Measurements from ENCODE around the gene IQGAP3.
"Not testable (repeated sequence)": the region's sequence is repeated elsewhere in the genome, so short reads cannot be mapped to it uniquely, and the experiment has no call there.

The IQGAP3 gene

DNA sequence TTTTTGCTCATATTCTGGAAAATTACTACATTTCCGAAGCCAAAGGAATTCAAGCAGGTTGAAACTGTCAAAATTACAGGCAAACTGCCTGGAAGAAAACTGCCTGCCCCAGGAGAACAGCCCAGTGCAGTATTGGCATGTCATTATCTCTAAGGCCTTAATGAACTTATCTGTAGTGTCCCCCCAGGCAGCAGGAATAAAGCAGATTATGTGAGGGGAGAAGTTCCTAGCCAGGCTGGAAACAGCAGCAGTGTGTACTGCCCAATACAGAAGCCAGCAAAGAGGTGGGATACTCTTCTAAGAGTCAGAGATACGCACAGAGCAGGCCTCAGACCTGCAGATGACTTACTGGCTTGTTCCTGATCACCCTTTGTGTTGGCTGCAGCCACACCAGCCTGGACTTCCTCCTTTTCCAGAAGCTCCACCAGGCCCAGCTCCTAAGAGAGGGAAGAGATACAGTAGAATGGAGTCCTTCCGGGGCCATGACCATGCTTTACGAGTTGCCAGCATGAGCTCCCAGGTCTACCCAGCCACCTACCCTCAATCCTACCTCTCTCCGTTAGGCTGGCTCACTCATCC lies 11.7 kb downstream of the IQGAP3 start:
- no peak for DNase-seq

DNA sequence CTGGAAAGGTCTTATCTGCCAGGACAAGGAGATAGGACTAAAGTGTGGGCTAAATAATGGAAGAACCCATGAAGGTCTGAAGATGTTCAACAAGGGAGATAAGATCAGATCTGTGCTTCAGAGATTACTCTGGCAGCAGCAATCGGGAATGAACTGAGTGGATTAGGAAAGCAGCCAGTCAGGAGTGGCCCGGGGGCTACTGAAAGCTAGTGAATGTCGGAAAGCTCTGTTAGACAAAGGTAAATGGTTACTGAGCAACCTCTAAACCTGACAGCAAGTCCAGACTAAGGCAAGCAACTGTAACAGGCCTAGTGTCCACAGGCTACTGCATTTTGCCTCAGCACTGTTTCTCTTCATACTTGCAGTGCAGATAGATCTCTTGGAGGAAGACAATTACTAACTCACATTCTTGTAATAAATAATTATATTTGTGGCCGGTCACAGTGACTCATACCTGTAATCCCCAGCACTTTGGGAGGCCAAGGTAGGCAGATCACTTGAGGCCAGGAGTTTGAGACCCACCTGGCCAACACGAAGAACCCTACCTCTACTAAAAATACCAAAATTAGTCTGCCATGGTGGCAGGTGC lies 12.5 kb downstream of the IQGAP3 start:
- no peak for DNase-seq

DNA sequence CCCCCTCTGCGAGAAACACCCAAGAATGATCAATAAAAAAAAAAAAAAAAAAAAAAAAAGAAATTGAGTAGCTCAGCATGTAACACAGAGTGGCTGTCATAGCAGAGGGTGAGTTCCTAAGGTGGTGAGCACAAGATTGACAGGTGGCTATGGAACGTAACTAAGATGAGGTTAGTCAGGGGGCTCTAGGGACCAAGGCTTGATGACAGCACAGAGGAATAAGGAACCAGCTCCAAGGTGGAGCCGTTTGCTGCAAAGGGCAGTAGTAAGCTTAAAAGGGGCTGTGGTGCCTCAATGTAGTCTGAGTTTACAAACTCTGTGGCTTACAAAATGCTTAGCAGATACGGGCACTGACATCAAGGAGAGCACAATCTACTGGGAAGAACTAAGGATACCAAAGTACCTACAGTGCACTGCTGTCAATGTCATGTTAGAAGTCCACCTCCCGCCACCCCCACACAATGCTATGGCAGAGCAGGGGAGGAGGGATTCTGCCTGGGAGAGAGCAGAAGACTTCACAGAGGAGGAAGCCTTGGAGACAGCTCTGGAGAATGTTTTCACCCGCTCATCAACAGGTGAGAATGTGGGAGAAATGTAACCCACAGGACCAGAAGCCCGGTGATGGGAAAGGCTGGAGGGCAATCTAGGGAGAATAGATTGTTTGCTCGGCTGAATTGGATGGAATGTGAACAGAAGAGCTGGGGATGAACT lies 13.1 kb downstream of the IQGAP3 start:
- DNase-seq = no peak

DNA sequence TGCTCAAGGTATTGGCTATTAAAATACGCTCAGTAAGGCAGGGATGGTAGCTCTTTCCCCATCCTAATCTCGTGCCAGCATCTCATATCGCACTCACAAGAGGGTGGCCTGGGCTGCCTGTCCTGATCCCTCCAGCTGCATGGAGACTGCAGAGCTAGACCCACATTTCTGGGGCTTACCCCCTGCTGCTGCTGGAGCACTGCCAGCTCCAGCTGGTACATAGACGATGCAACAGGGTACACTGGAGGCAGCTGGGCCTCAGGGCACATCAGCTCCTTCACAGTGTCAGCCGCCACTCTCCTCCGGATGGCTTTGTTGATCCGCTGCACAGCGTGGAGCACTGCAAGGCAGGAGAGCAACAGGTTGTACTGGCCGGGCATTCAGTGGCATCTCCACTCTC lies 16.0 kb downstream of the IQGAP3 start:
- DNase-seq = no peak

DNA sequence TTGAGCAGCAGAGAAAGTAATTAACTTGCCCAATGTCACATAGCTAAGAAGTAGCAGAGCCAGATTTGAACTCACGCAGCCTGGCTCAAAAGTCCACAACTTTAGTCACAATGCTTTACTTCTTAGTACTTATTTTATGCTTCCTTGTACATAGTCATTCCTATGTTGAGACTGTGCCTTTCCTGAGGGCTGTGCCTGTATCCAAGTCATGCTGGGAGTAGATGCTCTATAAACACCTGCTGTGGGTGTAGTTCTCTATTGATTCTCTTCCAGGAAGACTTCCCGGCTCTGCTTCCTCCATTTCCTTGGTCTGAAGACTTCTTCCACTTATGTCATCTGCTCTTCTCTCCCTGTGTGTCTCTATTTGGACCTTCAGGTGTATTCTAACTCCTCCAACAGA lies 16.6 kb downstream of the IQGAP3 start:
- no peak for DNase-seq

DNA sequence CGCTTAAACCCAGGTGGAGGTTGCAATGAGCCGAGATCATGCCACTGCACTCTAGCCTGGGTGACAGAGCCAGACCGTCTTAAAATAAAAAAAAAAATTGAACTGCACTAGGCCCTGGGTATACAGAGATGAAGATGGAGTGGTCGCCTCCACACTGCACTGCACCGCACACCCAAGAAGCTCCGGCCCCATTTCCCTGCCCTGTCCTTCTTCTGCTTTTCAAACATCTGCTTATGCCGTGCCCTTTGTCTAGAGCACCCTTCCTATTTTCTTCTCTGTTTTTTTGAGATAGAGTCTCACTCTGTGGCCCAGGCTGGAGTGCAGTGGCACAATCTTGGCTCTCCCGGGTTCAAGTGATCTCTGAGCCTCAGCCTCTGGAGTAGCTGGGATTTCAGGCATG lies 17.4 kb downstream of the IQGAP3 start:
- DNase-seq = no peak

DNA sequence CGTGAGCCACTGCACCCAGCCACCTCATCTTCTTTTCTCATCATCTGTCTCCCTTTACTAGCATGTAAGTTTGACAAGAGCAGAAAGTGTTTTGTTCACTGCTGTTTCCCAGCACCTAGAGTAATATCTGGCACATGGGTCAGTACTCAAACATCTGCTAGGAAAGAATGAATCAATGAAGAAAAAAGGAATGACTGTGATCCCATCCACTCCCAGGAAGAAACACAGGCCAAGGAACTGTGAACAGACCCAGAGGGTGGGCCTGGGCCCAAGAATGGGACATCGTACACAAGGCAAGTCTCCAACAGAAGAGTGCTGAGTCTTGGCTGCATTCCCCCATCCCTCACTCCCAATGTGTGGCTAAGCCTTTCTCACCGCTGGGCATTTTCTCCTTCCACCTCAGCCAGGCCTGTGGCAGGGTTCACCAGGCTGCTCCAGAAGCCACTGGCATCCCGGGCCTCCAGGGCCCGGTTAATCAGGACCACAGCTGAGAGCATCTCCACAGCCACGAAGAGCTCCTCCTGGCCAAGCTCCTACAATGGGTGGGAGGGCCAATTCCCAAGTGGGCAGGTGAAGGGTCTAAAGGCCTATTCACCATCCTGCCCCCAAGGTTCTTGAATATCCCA lies 18.4 kb downstream of the IQGAP3 start:
- DNase-seq = no peak

DNA sequence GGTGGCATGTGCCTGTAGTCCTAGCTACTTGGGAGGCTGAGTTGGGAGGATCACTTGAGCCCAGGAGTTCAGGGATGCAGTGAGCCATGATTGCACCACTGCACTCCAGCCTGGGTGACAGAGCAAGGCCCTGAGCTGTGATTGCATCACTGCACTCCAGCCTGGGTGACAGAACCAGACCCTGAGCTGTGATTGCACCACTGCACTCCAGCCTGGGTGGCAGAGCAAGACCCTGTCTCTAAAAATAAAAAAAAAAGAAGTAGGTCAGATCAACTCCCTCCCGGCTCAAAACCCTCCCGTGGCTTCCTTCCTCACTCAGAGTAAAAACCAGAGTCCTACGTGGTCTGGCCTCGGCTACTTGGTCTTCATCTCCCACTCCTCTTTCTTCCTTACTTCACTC lies 19.4 kb downstream of the IQGAP3 start:
- DNase-seq = not testable (repeated sequence)

DNA sequence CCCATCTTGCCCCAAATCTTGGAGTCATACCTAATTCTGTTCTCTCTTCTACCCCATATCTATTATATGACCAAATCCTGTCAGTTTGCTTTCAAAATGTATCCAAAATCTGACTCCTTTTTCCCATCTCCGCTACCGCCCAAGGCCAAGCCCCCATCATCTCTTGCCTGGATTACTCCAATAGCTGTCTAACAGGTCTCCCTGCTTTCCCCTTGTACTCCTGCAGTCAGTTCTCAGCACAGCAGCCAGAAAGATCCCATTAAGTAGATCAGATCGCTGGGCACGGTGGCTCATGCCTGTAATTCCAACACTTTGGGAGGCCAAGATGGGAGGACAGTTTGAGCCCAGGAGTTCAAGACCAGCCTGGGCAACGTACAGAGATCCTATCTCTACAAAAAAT lies 19.8 kb downstream of the IQGAP3 start:
- DNase-seq = no peak

DNA sequence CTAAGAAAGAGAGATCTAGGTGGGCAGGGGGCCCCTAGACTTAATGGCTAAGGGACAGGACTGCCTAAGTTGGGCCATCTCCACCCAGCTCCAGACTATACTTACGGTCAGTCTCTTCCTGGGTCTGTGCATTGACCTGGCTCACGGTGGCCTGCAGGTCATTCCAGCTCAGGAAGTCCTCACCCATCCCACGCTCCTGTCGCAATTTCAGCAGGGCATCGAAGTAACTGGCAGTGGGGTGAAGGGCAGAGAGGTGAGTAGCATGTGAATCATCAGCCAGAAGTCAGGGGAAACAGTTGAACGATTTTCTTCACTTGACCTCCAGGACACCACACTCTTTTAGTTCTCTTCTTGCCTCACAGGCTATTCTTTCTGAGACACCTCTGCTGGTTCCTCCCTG lies 20.5 kb downstream of the IQGAP3 start:
- DNase-seq = no peak

DNA sequence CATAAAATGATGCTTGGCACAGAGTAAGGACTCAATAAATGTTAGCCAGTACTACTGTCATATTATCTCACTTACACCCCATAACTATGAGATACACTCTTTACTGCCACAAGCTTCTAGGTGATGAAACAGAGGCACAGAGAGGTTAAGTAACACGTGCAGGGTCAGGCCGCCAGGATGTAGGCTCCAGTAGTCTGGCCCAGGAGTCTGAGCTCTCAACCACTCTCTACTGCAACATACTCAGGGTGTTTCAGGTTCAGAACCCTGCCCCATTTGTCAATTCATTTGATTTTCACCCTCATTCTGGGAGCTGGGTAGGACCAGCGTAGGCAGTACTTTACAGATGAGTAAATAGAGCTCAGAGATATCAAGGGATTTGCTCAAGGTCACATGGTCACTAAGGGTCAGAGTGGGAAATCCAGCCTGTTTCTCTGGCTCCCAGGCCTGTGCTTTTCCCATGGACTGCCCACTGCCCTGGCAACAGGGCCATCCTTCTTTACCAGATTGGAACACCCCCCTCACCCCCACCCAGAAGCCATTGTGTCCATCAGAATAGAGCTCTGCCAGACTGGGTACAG lies 21.2 kb downstream of the IQGAP3 start:
- no peak for DNase-seq

DNA sequence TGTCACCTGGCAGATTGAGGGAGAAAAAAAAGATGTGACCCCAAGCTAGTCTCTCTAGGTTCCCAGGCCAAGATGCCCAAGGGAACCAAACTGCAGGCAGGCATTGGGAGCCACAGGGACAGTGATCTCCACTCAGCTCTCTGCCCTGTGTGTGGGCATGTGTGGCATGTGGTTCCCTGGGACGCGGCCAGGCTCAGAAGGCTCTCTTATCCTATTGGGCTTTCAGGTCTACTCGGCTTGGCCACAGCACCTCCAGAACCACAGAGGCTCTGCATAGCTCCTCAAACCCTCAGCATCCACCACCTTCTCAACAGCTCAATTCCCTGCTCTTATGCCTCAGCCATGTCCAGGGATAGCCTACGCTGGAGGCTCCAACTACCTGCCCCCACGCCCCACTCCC lies 22.0 kb downstream of the IQGAP3 start:
- no peak for DNase-seq

DNA sequence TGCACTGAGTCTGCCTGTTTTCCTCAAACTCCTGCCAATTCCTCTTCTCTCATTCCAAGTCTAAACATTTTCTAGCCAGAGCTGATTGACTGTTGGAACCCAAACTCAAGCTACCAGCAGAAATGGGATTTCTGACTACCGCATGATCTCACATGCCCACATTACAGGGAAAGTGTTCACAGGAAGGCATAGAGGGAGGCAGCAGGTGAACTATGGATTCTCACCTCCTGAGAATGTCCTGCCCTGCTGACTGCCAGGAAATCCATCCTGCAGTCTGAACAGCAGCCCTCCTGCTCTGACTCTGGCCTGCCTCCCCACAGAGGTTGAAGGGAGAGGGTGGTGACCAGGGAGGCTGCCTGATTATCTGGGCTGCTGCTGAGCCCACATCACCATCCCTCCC lies 22.5 kb downstream of the IQGAP3 start:
- no peak for DNase-seq

DNA sequence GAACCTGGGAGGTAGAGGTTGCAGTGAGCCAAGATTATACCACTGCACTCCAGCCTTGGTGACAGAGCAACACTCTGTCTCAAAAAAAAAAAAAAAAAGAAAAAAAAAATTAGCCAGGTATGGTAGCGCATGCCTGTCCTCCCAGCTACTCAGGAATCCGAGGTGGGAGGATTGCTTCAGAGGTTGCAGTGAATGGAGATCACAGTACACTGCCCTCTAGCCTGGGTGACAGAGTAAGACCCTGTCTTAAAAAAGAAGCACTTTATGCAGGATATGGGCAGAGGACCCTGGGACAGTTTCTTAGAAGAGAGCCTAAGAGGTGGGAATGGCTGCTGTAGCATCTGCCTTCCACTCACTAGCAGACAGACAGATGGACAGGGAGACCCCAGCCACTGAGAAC lies 23.0 kb downstream of the IQGAP3 start:
- no peak for DNase-seq

DNA sequence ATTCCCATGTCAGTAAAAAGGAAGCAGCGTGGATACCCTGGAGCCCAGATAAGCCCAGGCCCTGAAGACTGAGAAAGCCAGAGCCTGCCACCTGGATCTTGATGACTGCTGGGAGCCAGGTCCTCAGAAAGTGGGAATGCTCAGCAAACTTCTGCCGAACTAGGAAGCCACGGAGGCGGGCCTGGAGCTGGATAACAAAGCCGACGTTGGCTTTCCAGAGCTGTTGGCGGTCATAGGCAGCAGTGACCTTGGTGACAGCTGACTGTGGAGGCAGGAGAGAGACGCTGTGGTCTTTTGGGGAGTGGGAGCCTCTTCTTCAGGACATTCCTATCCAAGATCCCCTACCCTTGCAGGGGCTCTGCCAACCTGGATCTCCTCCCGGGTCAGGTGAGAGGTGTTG lies 24.4 kb downstream of the IQGAP3 start:
- no peak for DNase-seq

DNA sequence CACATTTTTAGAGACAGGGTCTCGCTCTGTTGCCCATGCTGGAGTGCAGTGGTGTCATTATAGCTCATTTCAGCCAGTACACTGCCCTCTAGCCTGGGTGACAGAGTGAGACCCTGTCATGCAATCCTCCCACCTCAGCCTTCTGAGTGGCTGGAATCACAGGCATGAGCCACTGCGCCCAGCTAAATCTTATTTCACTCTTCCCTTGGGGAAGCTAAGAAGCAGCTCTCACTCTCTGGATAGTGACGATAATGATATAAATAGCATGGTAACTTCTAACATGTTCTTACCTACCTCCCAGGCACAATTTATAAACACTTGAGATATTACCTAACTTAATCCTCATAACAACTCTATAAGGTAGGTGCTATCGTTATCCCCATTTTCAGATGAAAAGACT lies 24.9 kb downstream of the IQGAP3 start:
- DNase-seq = no peak

DNA sequence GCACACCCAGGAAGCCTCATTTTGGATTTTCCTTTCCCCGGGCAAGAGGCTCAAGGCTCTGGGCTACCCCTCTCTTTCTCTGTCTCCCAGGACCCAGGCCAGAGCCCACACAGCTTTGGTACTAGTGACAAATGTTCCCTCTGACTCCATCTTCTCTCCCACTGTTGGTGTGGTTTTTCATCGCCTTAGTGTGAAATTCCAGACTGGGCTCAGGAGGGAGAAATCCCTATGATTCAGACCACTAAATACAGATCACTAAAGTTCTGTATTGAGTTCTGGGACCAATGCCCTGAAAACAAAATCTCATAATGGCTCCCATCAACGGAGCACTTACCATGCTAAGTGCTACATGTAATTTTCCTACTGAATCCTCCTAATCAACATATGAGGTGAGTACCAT lies 26.1 kb downstream of the IQGAP3 start:
- no peak for DNase-seq

DNA sequence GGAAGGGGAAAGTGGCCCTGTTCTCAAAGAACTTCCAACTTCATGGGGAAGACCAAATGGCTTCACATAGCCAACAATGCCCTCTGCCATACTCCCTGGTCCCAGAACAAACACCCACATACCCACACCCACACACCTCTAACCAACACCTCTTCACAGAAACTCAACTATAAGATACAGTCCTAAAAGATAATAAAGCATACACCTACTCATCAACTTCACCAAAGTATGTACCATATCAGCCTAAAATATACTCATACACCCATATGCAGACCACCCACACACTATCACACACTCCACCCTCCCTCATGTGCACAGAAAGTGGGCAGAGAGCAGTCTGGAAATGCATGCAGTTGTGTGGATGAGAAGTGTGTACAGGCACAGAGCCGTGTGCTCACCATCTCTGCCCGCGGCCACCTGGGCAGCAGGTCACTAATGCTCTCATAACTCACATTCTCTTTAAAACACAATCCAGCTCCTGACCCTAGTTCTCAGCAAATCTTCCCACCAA lies 27.7 kb downstream of the IQGAP3 start:
- no peak for DNase-seq

DNA sequence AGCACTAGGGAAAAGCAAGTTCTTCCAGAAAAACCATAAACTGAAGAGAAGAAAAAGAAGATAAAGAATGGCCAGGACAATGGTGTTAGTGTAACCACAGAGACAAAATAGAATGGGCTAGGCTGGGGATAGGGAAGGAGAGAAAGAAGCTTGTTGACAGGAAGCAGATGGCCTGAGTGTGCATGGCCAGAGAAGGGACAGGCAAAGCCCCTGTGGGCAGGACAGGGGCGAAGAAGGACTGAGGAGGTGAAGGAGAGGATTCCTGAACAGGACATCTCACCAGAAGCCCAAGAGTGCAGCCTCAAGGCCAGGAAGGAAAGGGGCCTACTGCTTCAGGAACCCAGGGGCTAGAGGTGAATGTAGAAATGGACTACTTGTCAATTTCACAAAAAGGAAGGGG lies 29.3 kb downstream of the IQGAP3 start:
- DNase-seq = no peak

DNA sequence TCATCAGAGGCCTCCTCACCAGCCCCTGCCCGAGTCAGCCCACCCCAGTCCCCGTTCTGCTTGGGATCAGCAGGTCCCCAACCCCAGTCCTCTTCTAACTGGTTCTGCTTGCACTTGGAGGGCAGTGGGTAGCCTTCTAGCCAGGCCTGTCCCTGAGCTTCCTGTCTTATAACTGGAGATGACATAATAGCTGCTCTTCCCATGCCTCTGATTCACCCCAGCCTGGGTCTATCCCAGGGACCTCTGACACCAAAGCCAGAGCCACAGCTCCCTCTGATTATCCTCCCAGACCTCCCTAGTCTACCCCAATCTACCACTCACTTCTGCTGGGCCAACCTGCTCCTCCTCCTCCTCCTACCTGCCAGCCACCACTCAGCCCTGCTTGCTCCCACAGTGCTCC lies 31.4 kb downstream of the IQGAP3 start:
- no peak for DNase-seq

DNA sequence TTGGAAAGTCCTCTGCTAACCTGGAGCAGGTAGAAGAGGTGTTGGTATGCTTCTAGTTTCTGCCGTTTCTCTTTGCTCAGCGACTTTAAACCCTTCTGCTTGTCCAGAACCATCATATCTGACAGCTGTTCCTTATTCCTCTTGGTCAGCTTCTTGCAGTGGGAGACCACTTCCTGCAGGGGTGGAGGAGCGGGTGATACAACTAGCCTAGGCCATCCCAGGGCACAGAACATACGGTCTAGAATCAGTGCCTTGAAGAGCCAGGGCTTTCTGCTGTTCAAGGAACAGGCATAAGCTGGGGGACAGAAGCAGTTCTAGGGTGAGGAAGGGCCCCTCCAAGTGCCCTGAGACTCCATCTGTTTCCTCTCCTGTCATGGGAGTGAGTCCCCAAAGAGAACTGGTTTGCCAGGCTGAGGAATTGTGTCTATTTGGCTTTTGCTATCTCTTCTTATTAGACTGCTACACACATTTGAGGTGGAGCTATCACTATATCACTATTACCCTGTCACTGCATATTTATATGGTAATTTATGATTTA lies 32.5 kb downstream of the IQGAP3 start:
- DNase-seq = no peak

DNA sequence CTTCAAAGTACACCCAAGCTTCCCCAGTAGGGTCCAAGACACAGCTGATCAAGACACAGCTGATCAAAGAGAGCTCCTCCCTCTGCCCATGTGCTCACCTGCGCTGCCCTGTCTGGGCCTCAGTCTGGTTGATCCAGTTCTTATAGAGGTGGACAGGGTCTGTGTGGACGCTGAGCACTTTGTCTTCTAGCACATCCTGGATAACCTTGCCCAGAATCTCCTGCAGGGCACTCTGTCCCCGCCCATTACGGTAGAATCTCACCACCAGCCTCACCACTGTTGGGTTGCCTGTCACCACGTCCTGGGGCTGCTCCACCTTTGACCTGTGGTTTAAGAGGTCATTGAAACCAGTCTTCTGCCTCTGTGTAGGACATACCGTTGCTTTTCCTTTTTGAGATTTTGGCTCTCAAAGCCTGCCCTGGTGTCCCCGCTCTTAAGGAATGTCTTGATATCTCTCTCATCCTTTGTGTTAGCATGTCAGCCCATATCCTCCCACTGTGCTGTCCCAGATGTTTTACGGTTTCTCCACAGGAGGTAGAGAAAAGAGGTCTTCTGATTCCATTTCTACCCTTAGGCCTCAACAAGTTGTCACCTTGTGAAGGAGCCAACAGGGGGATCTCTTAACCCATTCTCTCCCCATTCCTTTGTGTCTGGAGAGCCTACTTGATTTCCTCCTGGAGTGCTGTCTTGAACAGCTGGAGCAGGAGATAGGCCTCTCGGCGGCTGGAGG lies 33.5 kb downstream of the IQGAP3 start:
- no peak for DNase-seq

DNA sequence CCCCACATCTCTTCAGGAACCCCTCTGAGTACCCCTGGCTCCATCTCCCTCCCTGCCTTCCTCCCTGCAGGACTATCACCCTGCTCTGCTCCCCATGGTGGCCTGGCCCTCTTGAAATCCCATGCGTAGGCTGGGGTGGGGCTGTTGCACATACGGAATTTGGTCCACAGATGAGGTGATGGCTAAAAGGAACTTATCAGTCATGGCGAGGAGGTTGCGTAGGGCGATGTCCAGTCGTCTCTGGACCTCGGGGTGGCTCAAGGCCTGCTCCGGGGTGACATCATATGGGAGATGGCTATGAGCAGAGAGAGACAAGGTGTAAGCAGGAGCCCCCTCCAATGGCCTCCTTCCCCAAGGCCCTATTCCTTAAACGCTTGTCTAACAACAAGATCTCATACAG lies 35.3 kb downstream of the IQGAP3 start:
- no peak for DNase-seq

Measured in stimulated activated CD4-positive, alpha-beta T cell treated with anti-CD3 and anti-CD28 coated beads, Interleukin-4, amount 100 ng/mL, for 24 hours (primary cell).